MCF 10A (cell line): ENCODE data around the gene KCNJ15. TPM values are rescaled to one million over a fixed set of nuclear protein-coding genes. Genes with fewer than 3 reads are reported as not detected.

Source experiments
- BruUV-seq: library from RNA; stranded (reverse); fragments of 400-500 nt; replicated peaks from 2 replicates; lab custom pipeline; 2021; lab: Mats Ljungman, UMichigan
- CTCF ChIA-PET: fragments of 300-600 bp; sonication (Branson Sonifier 250); formaldehyde crosslinking; extraction: SDS; loops from one replicate; lab custom pipeline; 2021; ENCODE audit warnings: antibody characterized with exemption, inconsistent platforms; lab: Yijun Ruan, JAX
- POLR2A ChIA-PET: fragments of 300-600, 350-650 bp; sonication (Branson Sonifier 250); formaldehyde crosslinking; extraction: SDS; loops from one replicate; lab custom pipeline; 2020; ENCODE audit warnings: antibody characterized with exemption, inconsistent platforms; lab: Yijun Ruan, JAX
- DNase-seq: peaks from one replicate; pipeline ENCODE4 v3.0.0-alpha.2; 2018; ENCODE audit not compliant: unreplicated experiment
- H3K27ac Mint-ChIP-seq: one replicate; pipeline ENCODE4 v1.8.0; 2022; ENCODE audit warnings: mild to moderate bottlenecking, low read depth, mixed read lengths; ENCODE audit not compliant: unreplicated experiment
- H3K27me3 Mint-ChIP-seq: one replicate; pipeline ENCODE4 v1.8.0; 2022; ENCODE audit warnings: mixed read lengths; ENCODE audit not compliant: insufficient read depth, unreplicated experiment
- H3K36me3 Mint-ChIP-seq: one replicate; pipeline ENCODE4 v1.8.0; 2022; ENCODE audit warnings: mild to moderate bottlenecking, moderate library complexity, mixed read lengths; ENCODE audit not compliant: insufficient read depth, unreplicated experiment
- H3K4me1 Mint-ChIP-seq: one replicate; pipeline ENCODE4 v1.8.0; 2022; ENCODE audit warnings: mixed read lengths; ENCODE audit not compliant: insufficient read depth, unreplicated experiment
- H3K4me3 Mint-ChIP-seq: one replicate; pipeline ENCODE4 v1.8.0; 2022; ENCODE audit warnings: mild to moderate bottlenecking, moderate library complexity, mixed read lengths; ENCODE audit not compliant: unreplicated experiment
- H3K9me3 Mint-ChIP-seq: one replicate; pipeline ENCODE4 v1.8.0; 2022; ENCODE audit warnings: mixed read lengths; ENCODE audit not compliant: unreplicated experiment
- CTCF ChIP-seq: fragments of 200-600 bp; IDR thresholded peaks from one replicate; pipeline ENCODE4 v1.8.0; 2022; ENCODE audit warnings: antibody characterized with exemption, mild to moderate bottlenecking; ENCODE audit not compliant: unreplicated experiment
- intact Hi-C: fragments of 100-400 bp; cut with micrococcal nuclease; formaldehyde crosslinking; loops from 2 replicates; pipeline ENCODE4 v1.14.1; 2022
- total RNA-seq: library from RNA; stranded (reverse); gene quantifications from 2 replicates; pipeline ENCODE4 v1.2.3, GENCODE V29; 2022

KCNJ15 gene
- total RNA-seq, 1 experiment from 2014 or later, result 2.2 TPM

- POLR2A ChIA-PET, result interaction anchor here (1.5 kb wide), 1 partner anchor 20 kb away, joined by 4 read pairs; no protein-coding TSS in a partner anchor
- intact Hi-C loops, result no loop called here
- CTCF ChIA-PET, result interaction anchor here (0.6 to 2.9 kb wide), 6 partner anchors 20 to 1170 kb away, joined by 3 to 15 read pairs (median 4); no protein-coding TSS in a partner anchor
- Mint-ChIP-seq H3K27me3 (no peaks in the 10 kb centered on the region), H3K4me3 (no peak overlapping the region), H3K27ac (no peak overlapping the region), H3K36me3 (no peaks in the 10 kb centered on the region), H3K4me1 (peaks cover 24% of the 10 kb centered on the region), H3K9me3 (no peaks in the 10 kb centered on the region)
- BruUV-seq, result no TSS peak
- TF ChIP-seq CTCF, result no peak
- peak; percentile 87 for DNase-seq
Observed at GRCh38 chr21:38323721-38324531, 67.1 kb downstream of the KCNJ15 start.

DNA sequence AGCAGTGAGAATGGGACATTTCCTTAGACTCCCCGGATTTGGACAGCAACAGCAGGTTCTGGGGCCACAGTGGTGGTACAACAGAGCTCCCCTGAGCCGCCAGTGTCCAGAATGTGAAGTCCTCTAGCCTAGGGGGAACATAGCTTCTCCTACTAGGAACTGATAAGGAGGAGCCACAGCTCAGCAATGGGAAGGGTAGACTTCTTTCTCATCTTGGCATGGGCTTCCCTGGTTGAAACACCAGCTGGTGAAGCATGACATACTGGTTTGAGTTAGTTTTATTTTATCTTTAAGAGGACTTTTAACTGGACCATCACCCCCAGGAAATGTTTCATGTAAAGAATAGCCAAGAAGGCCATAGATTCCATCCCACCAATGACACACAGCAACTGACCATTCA lies 68.4 kb downstream of the KCNJ15 start:
- H3K4me1 Mint-ChIP-seq, result peaks cover 18% of the 10 kb centered on the region
- no peak for DNase-seq
- TF ChIP-seq CTCF, result no peak
- H3K36me3 Mint-ChIP-seq, result no peaks in the 10 kb centered on the region
- BruUV-seq, result no TSS peak
- no peaks in the 10 kb centered on the region for H3K27me3 Mint-ChIP-seq
- intact Hi-C loops, result no loop called here
- ChIA-PET POLR2A (interaction anchor here (1.2 kb wide), 1 partner anchor 19 kb away, joined by 3 read pairs; no protein-coding TSS in a partner anchor), CTCF (interaction anchor here (1.9 to 2.9 kb wide), 2 partner anchors 27 to 108 kb away, joined by 5 to 15 read pairs; no protein-coding TSS in a partner anchor)
- no peaks in the 10 kb centered on the region for H3K9me3 Mint-ChIP-seq
- no peak overlapping the region for H3K4me3 Mint-ChIP-seq
- H3K27ac Mint-ChIP-seq, result no peak overlapping the region

DNA sequence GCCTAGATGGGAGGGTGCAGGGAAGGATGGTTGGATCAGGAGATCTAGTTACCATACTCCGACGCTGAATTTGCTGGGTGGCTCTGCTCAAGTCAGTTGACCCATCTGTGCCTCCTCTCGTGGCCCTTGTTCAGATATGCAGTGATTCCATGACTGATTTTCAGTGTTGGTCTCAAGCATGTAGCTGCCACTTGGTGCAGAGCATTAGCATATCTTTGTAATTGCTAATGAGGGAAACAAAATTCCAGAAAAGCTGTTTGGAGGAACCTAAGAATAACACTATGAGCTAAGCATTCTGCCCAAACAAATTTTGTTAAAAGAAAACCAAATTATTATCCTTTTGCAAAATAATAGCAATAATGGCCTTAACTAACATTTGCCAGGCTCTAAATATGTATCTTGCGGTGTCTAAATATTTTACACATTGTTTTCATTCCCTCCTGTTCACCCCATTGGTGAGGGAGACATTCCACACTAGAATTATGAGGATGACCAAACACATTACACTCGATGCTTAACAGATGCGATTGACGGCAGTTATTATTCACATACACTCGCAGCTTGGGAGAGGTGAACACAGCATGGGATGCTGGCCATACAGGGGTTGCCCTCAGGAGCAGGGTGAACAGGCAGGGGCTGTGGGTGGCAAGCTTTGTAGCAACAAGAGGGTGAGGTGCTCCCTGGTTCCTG lies 69.1 kb downstream of the KCNJ15 start:
- ChIA-PET CTCF (interaction anchor here (1.9 to 2.9 kb wide), 2 partner anchors 26 to 109 kb away, joined by 5 to 15 read pairs; no protein-coding TSS in a partner anchor), POLR2A (interaction anchor here (0.9 to 1.2 kb wide), 2 partner anchors 18 to 91 kb away, joined by 3 read pairs; no protein-coding TSS in a partner anchor)
- intact Hi-C loops, result no loop called here
- Mint-ChIP-seq H3K27me3 (no peaks in the 10 kb centered on the region), H3K4me3 (no peak overlapping the region), H3K9me3 (no peaks in the 10 kb centered on the region), H3K4me1 (peaks cover 18% of the 10 kb centered on the region), H3K27ac (no peak overlapping the region), H3K36me3 (no peaks in the 10 kb centered on the region)
- no TSS peak for BruUV-seq
- no peak for TF ChIP-seq CTCF
- no peak for DNase-seq

DNA sequence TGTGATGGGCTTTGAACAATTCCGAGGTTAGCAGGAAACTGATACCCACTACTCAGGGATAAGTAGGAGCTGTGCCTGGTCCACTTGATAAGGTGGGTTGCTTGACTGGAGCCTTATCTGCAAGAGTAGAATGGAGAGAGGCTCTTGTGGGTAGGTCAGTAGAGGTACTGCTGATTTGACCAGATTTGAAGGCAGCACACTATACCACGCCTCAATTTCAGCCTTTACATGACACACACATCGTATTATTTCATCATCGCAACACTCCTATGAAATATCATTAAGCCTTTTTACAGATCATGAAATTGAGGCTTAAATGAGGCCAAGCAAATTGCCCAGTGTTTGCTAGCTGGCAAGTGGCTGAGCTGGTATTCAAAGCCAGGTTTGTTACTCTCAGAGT lies 69.6 kb downstream of the KCNJ15 start:
- Mint-ChIP-seq H3K9me3 (no peaks in the 10 kb centered on the region), H3K27ac (no peak overlapping the region), H3K4me1 (peaks cover 18% of the 10 kb centered on the region), H3K27me3 (no peaks in the 10 kb centered on the region), H3K4me3 (no peak overlapping the region), H3K36me3 (no peaks in the 10 kb centered on the region)
- POLR2A ChIA-PET, result interaction anchor here (0.9 kb wide), 1 partner anchor 91 kb away, joined by 3 read pairs; no protein-coding TSS in a partner anchor
- intact Hi-C loops, result no loop called here
- TF ChIP-seq CTCF, result no peak
- peak; percentile 26 for DNase-seq
- CTCF ChIA-PET, result interaction anchor here (2.9 kb wide), 1 partner anchor 25 kb away, joined by 15 read pairs; no protein-coding TSS in a partner anchor
- no TSS peak for BruUV-seq
